Fibroblast of lung (primary cell): ENCODE data around the gene DSCAML1. TPM values are rescaled to one million over a fixed set of nuclear protein-coding genes. Genes with fewer than 3 reads are reported as not detected.

Source experiments
- DNase-seq, 2 donors: peaks; one replicate each; pipeline versions ENCODE4 v3.0.0 to v3.0.0-alpha.2; 2010; ENCODE audit warnings: low read depth in 2 of 2
- H2AFZ ChIP-seq: 2 replicates; pipeline ENCODE4 v1.5.1; 2012; ENCODE audit warnings: low read length, control low read depth, inconsistent platforms
- H3K27ac ChIP-seq: 2 replicates; pipeline ENCODE4 v1.5.1; 2011; ENCODE audit warnings: low read length, control low read depth; ENCODE audit not compliant: insufficient read depth
- H3K27me3 ChIP-seq: 2 replicates; pipeline ENCODE4 v1.5.1; 2011; ENCODE audit warnings: mild to moderate bottlenecking, low read length; ENCODE audit not compliant: control insufficient read depth, insufficient read depth
- H3K36me3 ChIP-seq: 2 replicates; pipeline ENCODE4 v1.5.1; 2011; ENCODE audit warnings: low read length; ENCODE audit not compliant: control insufficient read depth, insufficient read depth
- H3K4me1 ChIP-seq: 2 replicates; pipeline ENCODE4 v1.5.1; 2011; ENCODE audit warnings: low read length; ENCODE audit not compliant: control insufficient read depth, insufficient read depth; ENCODE audit errors: extremely low read depth
- H3K4me2 ChIP-seq: 2 replicates; pipeline ENCODE4 v1.5.1; 2011; ENCODE audit warnings: low read length, control low read depth; ENCODE audit not compliant: insufficient read depth; ENCODE audit errors: extremely low read depth
- H3K4me3 ChIP-seq, 4 experiments: fragments of 200-600 bp in 1 of 4; sonication (generic) in 1 of 4; replicated peaks in 1 of 4; 2 replicates each; pipeline ENCODE4 v1.5.1; 2011 to 2016; ENCODE audit warnings: low read length in 4 of 4, low read depth in 3 of 4, mild to moderate bottlenecking in 3 of 4, control low read depth in 2 of 4, inconsistent platforms in 1 of 4, mixed read lengths in 1 of 4; ENCODE audit not compliant: insufficient read depth in 1 of 4; ENCODE audit errors: control extremely low read depth in 1 of 4
- H3K79me2 ChIP-seq: 2 replicates; pipeline ENCODE4 v1.5.1; 2012; ENCODE audit warnings: mild to moderate bottlenecking, low read length, inconsistent platforms; ENCODE audit not compliant: control insufficient read depth, insufficient read depth
- H3K9ac ChIP-seq: 2 replicates; pipeline ENCODE4 v1.5.1; 2011; ENCODE audit warnings: mild to moderate bottlenecking, low read length, control low read depth; ENCODE audit not compliant: insufficient read depth
- H3K9me3 ChIP-seq: 2 replicates; pipeline ENCODE4 v1.5.1; 2012; ENCODE audit warnings: low read depth, low read length; ENCODE audit not compliant: control insufficient read depth, insufficient read depth
- H4K20me1 ChIP-seq: 2 replicates; pipeline ENCODE4 v1.5.1; 2011; ENCODE audit warnings: low read length; ENCODE audit not compliant: control insufficient read depth, insufficient read depth; ENCODE audit errors: extremely low read depth
- EZH2 ChIP-seq: IDR thresholded peaks from 2 replicates; pipeline ENCODE4 v1.5.1; 2012; ENCODE audit warnings: low read length, control low read depth, mild to moderate bottlenecking; ENCODE audit errors: missing control alignments
- polyA plus RNA-seq, 2 donors: library from polyadenylated mRNA; depleted of rRNA in 1 of 2; stranded (reverse) in 1 of 2; unstranded in 1 of 2; fragments of >200 nt; gene quantifications; 2 replicates each; pipeline ENCODE4 v1.2.1, GENCODE V29; 2011 to 2012; ENCODE audit warnings: missing spikeins in 1 of 2
- total RNA-seq: library from RNA; depleted of rRNA; stranded (reverse); fragments of >200 nt; gene quantifications from 2 replicates; pipeline ENCODE4 v1.2.1, GENCODE V29; 2014
- TF ChIP-seq, protein P1 (sequence below), 2 donors: IDR thresholded peaks in 1 of 2; conservative IDR thresholded peaks in 1 of 2; 1 replicate in 1 of 2; 2 replicates in 1 of 2; pipeline ENCODE4 v1.5.1; 2011 to 2012; ENCODE audit warnings: low read length in 2 of 2, control low read depth in 1 of 2, inconsistent platforms in 1 of 2, low read depth in 1 of 2, mild to moderate bottlenecking in 1 of 2

Gene DSCAML1
- total and polyA plus RNA-seq, 2 donors (not counting 1 experiment from before 2014, with no cell fraction given): not detected

DNA sequence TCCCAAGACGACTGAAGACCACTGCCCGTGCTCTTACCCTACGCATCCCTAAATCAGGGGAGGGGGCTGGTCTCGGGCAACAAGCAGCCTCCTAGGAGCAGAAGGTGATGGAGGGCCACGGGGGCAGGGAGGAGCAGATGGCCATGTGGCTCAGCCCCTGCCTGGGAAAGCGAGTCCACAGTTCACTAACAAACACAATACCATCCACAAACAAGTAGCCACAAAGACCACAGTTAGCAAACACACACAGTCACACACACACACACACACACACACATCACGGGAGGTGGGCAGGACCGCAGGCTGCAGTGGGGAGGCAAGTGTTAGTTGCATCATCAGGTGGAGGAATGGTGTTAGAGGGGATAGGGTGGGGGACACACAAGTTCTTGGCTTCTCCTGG, 40.8 kb upstream of the DSCAML1 start:
- Histone ChIP-seq H2AFZ (no peak overlapping the region), H3K79me2 (no peaks in the 10 kb centered on the region), H4K20me1 (no peaks in the 10 kb centered on the region), H3K4me1 (no peaks in the 10 kb centered on the region), H3K36me3 (no peaks in the 10 kb centered on the region), H3K27me3 (no peaks in the 10 kb centered on the region), H3K9me3 (no peaks in the 10 kb centered on the region), H3K4me3 (no peak overlapping the region), H3K4me2 (no peak overlapping the region), H3K9ac (no peak overlapping the region), H3K27ac (no peak overlapping the region)
- TF ChIP-seq, protein P1, sequence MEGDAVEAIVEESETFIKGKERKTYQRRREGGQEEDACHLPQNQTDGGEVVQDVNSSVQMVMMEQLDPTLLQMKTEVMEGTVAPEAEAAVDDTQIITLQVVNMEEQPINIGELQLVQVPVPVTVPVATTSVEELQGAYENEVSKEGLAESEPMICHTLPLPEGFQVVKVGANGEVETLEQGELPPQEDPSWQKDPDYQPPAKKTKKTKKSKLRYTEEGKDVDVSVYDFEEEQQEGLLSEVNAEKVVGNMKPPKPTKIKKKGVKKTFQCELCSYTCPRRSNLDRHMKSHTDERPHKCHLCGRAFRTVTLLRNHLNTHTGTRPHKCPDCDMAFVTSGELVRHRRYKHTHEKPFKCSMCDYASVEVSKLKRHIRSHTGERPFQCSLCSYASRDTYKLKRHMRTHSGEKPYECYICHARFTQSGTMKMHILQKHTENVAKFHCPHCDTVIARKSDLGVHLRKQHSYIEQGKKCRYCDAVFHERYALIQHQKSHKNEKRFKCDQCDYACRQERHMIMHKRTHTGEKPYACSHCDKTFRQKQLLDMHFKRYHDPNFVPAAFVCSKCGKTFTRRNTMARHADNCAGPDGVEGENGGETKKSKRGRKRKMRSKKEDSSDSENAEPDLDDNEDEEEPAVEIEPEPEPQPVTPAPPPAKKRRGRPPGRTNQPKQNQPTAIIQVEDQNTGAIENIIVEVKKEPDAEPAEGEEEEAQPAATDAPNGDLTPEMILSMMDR (conservative IDR thresholded peaks at IDR 0.05 in 1 of 2, IDR thresholded peaks at IDR 0.05 in 1 of 2; ENCODE audit: low read depth in 1 of 2, low read length in 2 of 2): no peak
- no peak for TF ChIP-seq EZH2
- no peak for DNase-seq

DNA sequence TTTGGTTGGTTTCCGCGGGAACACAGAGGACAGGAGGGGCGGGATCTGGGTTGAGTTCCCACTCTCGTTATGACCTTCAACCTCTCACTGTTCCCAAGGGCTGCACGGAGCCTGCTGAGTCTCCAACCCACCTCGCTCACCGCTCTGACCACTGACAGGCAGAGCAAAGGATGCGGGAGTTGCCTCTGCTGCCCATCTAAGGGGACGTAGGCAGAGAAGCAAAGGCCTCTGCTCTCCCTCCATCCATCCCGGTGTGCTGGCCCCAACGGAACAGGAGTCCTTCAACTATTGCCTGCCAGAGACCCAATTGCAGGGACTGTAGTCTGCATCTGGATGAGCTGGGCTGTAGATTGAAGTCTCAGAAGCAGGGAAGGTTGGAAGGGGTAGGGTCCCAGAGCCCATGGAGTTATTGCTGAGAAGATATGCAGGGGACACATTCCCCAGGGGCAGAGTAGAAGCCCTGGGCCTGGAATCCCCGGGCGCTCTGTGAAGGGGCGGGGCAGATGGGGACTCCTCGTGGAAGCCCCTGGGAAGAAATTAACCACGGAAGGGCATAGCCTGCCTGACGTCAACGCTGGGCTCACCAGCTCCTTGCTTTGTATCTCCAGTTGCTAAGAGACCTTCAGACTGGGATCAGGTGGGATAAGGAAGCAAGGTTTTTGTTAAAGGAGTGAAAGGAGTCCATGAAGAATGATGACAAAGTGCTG, 40.2 kb upstream of the DSCAML1 start:
- DNase-seq: no peak
- no peak overlapping the region for H3K4me3 ChIP-seq
- H3K27me3 ChIP-seq: no peaks in the 10 kb centered on the region
- no peaks in the 10 kb centered on the region for H3K79me2 ChIP-seq
- no peak overlapping the region for H2AFZ ChIP-seq
- H3K9me3 ChIP-seq: no peaks in the 10 kb centered on the region
- H3K4me2 ChIP-seq: no peak overlapping the region
- H3K4me1 ChIP-seq: no peaks in the 10 kb centered on the region
- H4K20me1 ChIP-seq: no peaks in the 10 kb centered on the region
- H3K9ac ChIP-seq: no peak overlapping the region
- TF ChIP-seq, protein P1 (conservative IDR thresholded peaks at IDR 0.05 in 1 of 2, IDR thresholded peaks at IDR 0.05 in 1 of 2; ENCODE audit: low read depth in 1 of 2, low read length in 2 of 2): no peak
- no peak for TF ChIP-seq EZH2
- H3K36me3 ChIP-seq: no peaks in the 10 kb centered on the region
- no peak overlapping the region for H3K27ac ChIP-seq

DNA sequence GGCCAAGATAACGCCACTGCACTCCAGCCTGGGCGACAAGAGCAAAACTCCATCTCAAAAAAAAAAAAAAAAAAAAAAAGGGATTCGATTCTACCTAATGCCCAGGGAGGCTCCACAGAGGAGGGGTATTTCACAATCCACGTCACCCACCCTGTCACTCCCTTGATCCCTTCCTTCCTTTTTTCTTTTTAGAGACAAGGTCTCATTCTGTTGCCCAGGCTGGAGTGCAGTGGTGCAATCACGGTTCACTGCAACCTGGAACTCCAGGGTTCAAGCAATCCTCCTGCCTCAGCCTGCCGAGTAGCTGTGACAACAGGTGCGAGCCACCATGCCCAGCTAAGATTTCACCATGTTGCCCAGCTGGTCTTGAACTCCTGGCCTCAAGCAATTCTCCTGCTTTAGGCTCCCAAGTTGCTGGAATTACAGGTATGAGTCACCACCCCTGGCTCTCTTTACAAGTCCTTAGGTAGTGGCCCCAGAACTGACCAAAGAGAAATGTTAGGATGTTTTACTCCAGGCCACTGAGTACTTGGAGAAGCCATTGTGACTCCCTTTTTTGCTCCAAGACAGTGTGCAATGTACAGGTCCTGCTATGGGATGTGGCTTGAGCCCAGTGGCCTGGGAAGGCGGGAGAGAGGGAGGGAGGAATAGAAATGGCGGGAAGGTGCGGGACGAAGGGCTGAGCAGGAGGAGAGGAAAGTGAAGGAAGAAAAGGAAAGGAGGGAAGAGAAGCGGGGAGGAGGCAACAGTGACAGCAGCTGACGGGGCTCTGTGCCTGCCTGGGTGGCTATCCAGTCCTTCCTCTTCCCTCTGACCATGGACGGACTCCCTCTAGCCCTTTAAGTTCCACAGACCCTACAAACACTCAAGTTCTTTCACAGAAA, 39.3 kb upstream of the DSCAML1 start:
- no peak overlapping the region for H3K4me2 ChIP-seq
- H2AFZ ChIP-seq: no peak overlapping the region
- no peaks in the 10 kb centered on the region for H3K27me3 ChIP-seq
- no peaks in the 10 kb centered on the region for H3K4me1 ChIP-seq
- no peak overlapping the region for H3K27ac ChIP-seq
- H3K36me3 ChIP-seq: no peaks in the 10 kb centered on the region
- no peak overlapping the region for H3K4me3 ChIP-seq
- no peak overlapping the region for H3K9ac ChIP-seq
- no peak for DNase-seq
- no peaks in the 10 kb centered on the region for H3K9me3 ChIP-seq
- TF ChIP-seq, protein P1 (conservative IDR thresholded peaks at IDR 0.05 in 1 of 2, IDR thresholded peaks at IDR 0.05 in 1 of 2; ENCODE audit: low read depth in 1 of 2, low read length in 2 of 2): no peak
- no peak for TF ChIP-seq EZH2
- H3K79me2 ChIP-seq: no peaks in the 10 kb centered on the region
- H4K20me1 ChIP-seq: no peaks in the 10 kb centered on the region
